ENCODE data around the gene PTPN3. TPM values are rescaled to one million over a fixed set of nuclear protein-coding genes. Genes with fewer than 3 reads are reported as not detected.

PTPN3 gene
- total RNA-seq, 2 experiments from 2014 or later = not detected

DNA sequence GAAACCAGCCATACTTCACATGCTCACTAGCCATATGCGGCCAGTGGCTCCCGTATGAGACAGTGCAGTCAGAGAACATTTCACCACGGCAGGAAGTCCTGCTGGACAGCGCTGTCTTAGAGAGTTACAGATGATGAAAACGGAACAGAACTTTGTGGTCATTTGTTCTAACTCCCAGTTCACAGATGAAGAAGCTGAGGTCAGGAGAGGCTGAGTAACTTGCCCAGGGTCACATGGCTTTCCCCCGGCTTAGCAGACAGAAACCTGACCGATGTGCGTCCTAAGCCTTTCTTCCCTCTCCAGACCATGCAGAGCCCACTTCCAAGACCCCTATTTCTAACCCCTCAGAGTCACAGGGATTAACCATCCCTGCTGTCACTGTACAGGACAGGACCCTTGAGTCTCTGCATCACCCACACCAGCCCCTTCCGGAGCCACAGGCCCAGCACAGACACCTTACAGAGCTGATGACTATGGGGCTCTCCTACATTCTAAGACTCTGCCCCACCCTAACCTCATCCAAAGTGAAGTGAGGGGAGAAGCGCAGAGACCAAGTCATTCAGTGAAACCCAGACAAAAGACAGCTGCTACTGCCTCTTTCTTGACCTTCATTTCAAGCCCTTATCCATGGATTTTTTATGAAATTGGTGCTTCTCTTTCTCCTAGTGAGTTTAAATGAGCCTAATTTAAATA, 86.9 kb downstream of the PTPN3 start:
- Histone ChIP-seq H3K27ac (ENCODE audit: low read depth, low read length, poor library complexity, severe bottlenecking) (no peak overlapping the region), H3K9me3 (ENCODE audit: low read length) (no peaks in the 10 kb centered on the region), H3K4me3 (ENCODE audit: low read depth, low read length, poor library complexity, severe bottlenecking) (no peak overlapping the region), H3K4me1 (ENCODE audit: insufficient read depth, low read length, poor library complexity, severe bottlenecking) (peaks cover 10% of the 10 kb centered on the region), H3K4me2 (ENCODE audit: low read length) (no peak overlapping the region), H3K79me2 (ENCODE audit: insufficient read depth, low read depth, low read length) (no peaks in the 10 kb centered on the region), H2AFZ (ENCODE audit: low read length) (peak overlapping the region; percentile 46; the same call in 1 of the 2 replicates), H3K9me2 (ENCODE audit: insufficient read depth, low read length) (no peaks in the 10 kb centered on the region), H3K36me3 (ENCODE audit: insufficient read depth, low read length) (no peaks in the 10 kb centered on the region), H4K20me1 (ENCODE audit: insufficient read depth, low read length) (no peaks in the 10 kb centered on the region)
- DNase-seq (ENCODE audit: low spot score) = no peak
- intact Hi-C loops (cut with micrococcal nuclease; ENCODE audit: unreplicated experiment) = no loop called here
- BruUV-seq (replicated peaks) = no TSS peak
- TF ChIP-seq EZH2phosphoT487 (IDR thresholded peaks at IDR 0.05; ENCODE audit: borderline replicate concordance, low read depth, low read length) = no peak
- TF ChIP-seq, protein P1, sequence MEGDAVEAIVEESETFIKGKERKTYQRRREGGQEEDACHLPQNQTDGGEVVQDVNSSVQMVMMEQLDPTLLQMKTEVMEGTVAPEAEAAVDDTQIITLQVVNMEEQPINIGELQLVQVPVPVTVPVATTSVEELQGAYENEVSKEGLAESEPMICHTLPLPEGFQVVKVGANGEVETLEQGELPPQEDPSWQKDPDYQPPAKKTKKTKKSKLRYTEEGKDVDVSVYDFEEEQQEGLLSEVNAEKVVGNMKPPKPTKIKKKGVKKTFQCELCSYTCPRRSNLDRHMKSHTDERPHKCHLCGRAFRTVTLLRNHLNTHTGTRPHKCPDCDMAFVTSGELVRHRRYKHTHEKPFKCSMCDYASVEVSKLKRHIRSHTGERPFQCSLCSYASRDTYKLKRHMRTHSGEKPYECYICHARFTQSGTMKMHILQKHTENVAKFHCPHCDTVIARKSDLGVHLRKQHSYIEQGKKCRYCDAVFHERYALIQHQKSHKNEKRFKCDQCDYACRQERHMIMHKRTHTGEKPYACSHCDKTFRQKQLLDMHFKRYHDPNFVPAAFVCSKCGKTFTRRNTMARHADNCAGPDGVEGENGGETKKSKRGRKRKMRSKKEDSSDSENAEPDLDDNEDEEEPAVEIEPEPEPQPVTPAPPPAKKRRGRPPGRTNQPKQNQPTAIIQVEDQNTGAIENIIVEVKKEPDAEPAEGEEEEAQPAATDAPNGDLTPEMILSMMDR (conservative IDR thresholded peaks at IDR 0.05; ENCODE audit: low read length) = no peak
- ChIA-PET POLR2A (interaction anchor here (0.6 kb wide), 1 partner anchor 11 kb away, joined by 4 read pairs; no protein-coding TSS in a partner anchor), CTCF (ENCODE audit: unreplicated experiment) (no interaction called here)

DNA sequence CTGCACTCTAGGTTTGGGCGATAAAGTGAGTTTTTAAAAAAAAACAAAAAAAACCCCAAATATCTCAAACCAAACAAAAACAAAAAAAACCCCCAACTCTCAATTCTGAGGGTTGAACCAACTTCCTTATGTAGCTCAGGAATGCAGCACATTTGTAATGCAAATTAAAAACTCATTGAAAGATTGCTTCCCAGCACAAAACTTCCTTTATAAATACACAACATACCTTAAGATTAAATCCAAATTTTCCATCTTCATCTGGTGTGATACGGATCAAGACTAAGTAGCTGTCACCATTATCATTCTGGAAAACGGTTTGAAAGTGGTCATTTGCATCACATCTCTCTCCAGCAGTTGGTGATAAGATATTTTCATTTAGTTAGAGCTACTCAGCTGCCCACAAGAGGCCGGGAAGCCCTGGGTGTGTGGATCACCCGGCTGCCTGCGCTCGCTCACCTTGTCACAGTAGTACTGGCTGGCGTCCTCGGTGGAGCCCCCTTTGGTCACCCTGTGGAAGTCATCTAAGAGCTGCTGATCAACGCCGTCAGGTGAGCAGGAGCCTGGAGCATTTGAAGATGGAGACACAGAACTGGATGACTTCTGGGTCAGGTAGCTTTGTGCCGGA, 88.2 kb downstream of the PTPN3 start:
- H2AFZ ChIP-seq (ENCODE audit: low read length) = no peak overlapping the region
- no peaks in the 10 kb centered on the region for H3K79me2 ChIP-seq (ENCODE audit: insufficient read depth, low read depth, low read length)
- ChIA-PET POLR2A (no interaction called here), CTCF (ENCODE audit: unreplicated experiment) (no interaction called here)
- no peaks in the 10 kb centered on the region for H3K9me2 ChIP-seq (ENCODE audit: insufficient read depth, low read length)
- no peaks in the 10 kb centered on the region for H3K4me1 ChIP-seq (ENCODE audit: insufficient read depth, low read length, poor library complexity, severe bottlenecking)
- H4K20me1 ChIP-seq (ENCODE audit: insufficient read depth, low read length) = no peaks in the 10 kb centered on the region
- H3K9me3 ChIP-seq (ENCODE audit: low read length) = no peaks in the 10 kb centered on the region
- no peak overlapping the region for H3K4me3 ChIP-seq (ENCODE audit: low read depth, low read length, poor library complexity, severe bottlenecking)
- H3K36me3 ChIP-seq (ENCODE audit: insufficient read depth, low read length) = no peaks in the 10 kb centered on the region
- no TSS peak for BruUV-seq (replicated peaks)
- TF ChIP-seq EZH2phosphoT487 (IDR thresholded peaks at IDR 0.05; ENCODE audit: borderline replicate concordance, low read depth, low read length) = no peak
- TF ChIP-seq, protein P1 (conservative IDR thresholded peaks at IDR 0.05; ENCODE audit: low read length) = peak; percentile 55
- no peak for DNase-seq (ENCODE audit: low spot score)
- H3K4me2 ChIP-seq (ENCODE audit: low read length) = no peak overlapping the region
- intact Hi-C loops (cut with micrococcal nuclease; ENCODE audit: unreplicated experiment) = no loop called here
- no peak overlapping the region for H3K27ac ChIP-seq (ENCODE audit: low read depth, low read length, poor library complexity, severe bottlenecking)
